ENCODE results near the gene FAM135A.
"Not testable (repeated sequence)": the region's sequence is repeated elsewhere in the genome, so short reads cannot be mapped to it uniquely, and the experiment has no call there.

DNA sequence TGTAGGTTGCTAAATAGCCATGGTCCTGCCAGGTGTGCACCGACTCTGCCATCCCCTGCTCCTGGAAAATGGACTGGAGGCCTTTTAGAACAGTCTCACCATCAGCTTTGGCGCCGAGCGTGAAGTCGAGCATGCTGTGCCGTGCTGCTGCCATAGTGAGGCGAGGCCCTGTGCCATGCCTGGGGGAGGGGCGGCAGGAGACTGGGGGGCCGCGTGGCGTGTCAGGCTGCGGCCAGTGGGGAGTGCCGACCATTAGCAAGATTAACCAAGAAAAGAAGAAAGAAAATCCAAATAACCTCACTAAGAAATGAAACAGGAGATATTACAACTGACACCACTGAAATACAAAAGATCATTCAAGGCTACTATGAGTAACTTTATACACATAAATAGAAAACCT lies 195.9 kb downstream of the FAM135A start:
- not testable (repeated sequence) for TF ChIP-seq EZH2 (IDR thresholded peaks at IDR 0.05); POLR2AphosphoS5 (IDR thresholded peaks at IDR 0.05; ENCODE audit: borderline replicate concordance, low read depth, low read length); FOXP2 (optimal IDR thresholded peaks at IDR 0.05; ENCODE audit: control extremely low read depth, extremely low read length, insufficient read depth)

Data from SK-N-MC (cell line).